HepG2 (cell line): ENCODE measurements around the gene BEAN1. TPM values are rescaled to one million over a fixed set of nuclear protein-coding genes. Genes with fewer than 3 reads are reported as not detected.

ENCODE experiments used
- ARNTL ChIP-seq: sonication (generic); formaldehyde crosslinking; IDR thresholded peaks from 2 replicates; pipeline ENCODE4 v1.4.0; 2020; ENCODE audit warnings: mild to moderate bottlenecking, missing genetic modification reagents
- HINFP ChIP-seq: sonication (generic); formaldehyde crosslinking; IDR thresholded peaks from 2 replicates; pipeline ENCODE4 v1.4.0; 2020; ENCODE audit warnings: low read depth, mild to moderate bottlenecking, missing genetic modification reagents
- HOXA5 ChIP-seq: sonication (generic); formaldehyde crosslinking; IDR thresholded peaks from 2 replicates; pipeline ENCODE4 v1.4.0; 2020; ENCODE audit warnings: missing genetic modification reagents
- KLF15 ChIP-seq: sonication (generic); formaldehyde crosslinking; IDR thresholded peaks from 2 replicates; pipeline ENCODE4 v1.8.1; 2023; ENCODE audit warnings: borderline replicate concordance, mild to moderate bottlenecking, inconsistent platforms, missing genetic modification reagents, mixed read lengths
- NAIF1 ChIP-seq: sonication (generic); formaldehyde crosslinking; IDR thresholded peaks from 2 replicates; pipeline ENCODE4 v1.5.0; 2020; ENCODE audit warnings: mild to moderate bottlenecking, missing genetic modification reagents, borderline replicate concordance
- NFAT5 ChIP-seq: sonication (generic); formaldehyde crosslinking; IDR thresholded peaks from 2 replicates; pipeline ENCODE4 v1.4.0; 2020; ENCODE audit warnings: missing genetic modification reagents
- NFYC ChIP-seq: IDR thresholded peaks from 2 replicates; pipeline ENCODE4 v1.6.1; 2016; ENCODE audit warnings: missing genetic modification reagents, missing compliant biosample characterization
- NONO ChIP-seq, 2 experiments: fragments of 450-650 bp in 1 of 2; sonication (generic) in 1 of 2; formaldehyde crosslinking in 1 of 2; IDR thresholded peaks in 1 of 2; conservative IDR thresholded peaks in 1 of 2; 2 replicates each; pipeline versions ENCODE4 v1.6.1 to v1.8.0; 2017 to 2022; ENCODE audit warnings: mild to moderate bottlenecking in 1 of 2, missing genetic modification reagents in 1 of 2, moderate library complexity in 1 of 2
- NR2F6 ChIP-seq, 2 experiments: IDR thresholded peaks; 2 replicates each; pipeline ENCODE4 v1.6.1; 2016; ENCODE audit warnings: antibody characterized with exemption in 1 of 2, mild to moderate bottlenecking in 1 of 2
- POLR2A ChIP-seq, 2 experiments: IDR thresholded peaks; 2 replicates each; pipeline ENCODE4 v1.6.1; 2011; ENCODE audit warnings: low read depth in 2 of 2, low read length in 2 of 2, mild to moderate bottlenecking in 1 of 2, moderate library complexity in 1 of 2; ENCODE audit not compliant: insufficient read depth in 1 of 2
- SAFB2 ChIP-seq: sonication (generic); formaldehyde crosslinking; IDR thresholded peaks from 2 replicates; pipeline ENCODE4 v1.5.1; 2020; ENCODE audit warnings: missing genetic modification reagents, low read depth, mild to moderate bottlenecking, borderline replicate concordance
- SMYD3 ChIP-seq: sonication (generic); formaldehyde crosslinking; IDR thresholded peaks from 2 replicates; pipeline ENCODE4 v1.8.1; 2023; ENCODE audit warnings: mild to moderate bottlenecking, missing genetic modification reagents
- TCF12 ChIP-seq, 2 experiments: fragments of 450-650 bp in 1 of 2; sonication (generic) in 1 of 2; formaldehyde crosslinking in 1 of 2; IDR thresholded peaks; 2 replicates each; pipeline versions ENCODE4 v1.6.1 to v1.8.0; 2017 to 2022; ENCODE audit warnings: antibody characterized with exemption in 1 of 2, mild to moderate bottlenecking in 1 of 2, missing genetic modification reagents in 1 of 2, moderate library complexity in 1 of 2
- TEAD3 ChIP-seq: optimal IDR thresholded peaks from 2 replicates; pipeline ENCODE3; 2016; ENCODE audit warnings: borderline replicate concordance
- TIGD3 ChIP-seq: sonication (generic); formaldehyde crosslinking; IDR thresholded peaks from 2 replicates; pipeline ENCODE4 v1.5.1; 2020; ENCODE audit warnings: mild to moderate bottlenecking, missing genetic modification reagents, borderline replicate concordance
- YEATS2 ChIP-seq: sonication (generic); formaldehyde crosslinking; IDR thresholded peaks from 2 replicates; pipeline ENCODE4 v1.4.0; 2020; ENCODE audit warnings: missing genetic modification reagents, borderline replicate concordance
- ZBTB34 ChIP-seq: sonication (generic); formaldehyde crosslinking; IDR thresholded peaks from 2 replicates; pipeline ENCODE4 v1.8.0; 2022; ENCODE audit warnings: mild to moderate bottlenecking, missing genetic modification reagents
- ZBTB7B ChIP-seq: sonication (generic); formaldehyde crosslinking; IDR thresholded peaks from 2 replicates; pipeline ENCODE4 v1.4.0; 2020; ENCODE audit warnings: missing genetic modification reagents
- ZC3H13 ChIP-seq: sonication (generic); formaldehyde crosslinking; IDR thresholded peaks from 2 replicates; pipeline ENCODE4 v1.8.1; 2023; ENCODE audit warnings: mild to moderate bottlenecking, missing genetic modification reagents, moderate library complexity
- ZNF10 ChIP-seq: sonication (generic); formaldehyde crosslinking; IDR thresholded peaks from 2 replicates; pipeline ENCODE4 v1.4.0; 2020; ENCODE audit warnings: mild to moderate bottlenecking, low read depth, missing genetic modification reagents, borderline replicate concordance
- ZNF317 ChIP-seq: sonication (generic); formaldehyde crosslinking; IDR thresholded peaks from 2 replicates; pipeline ENCODE4 v1.5.0; 2020; ENCODE audit warnings: mild to moderate bottlenecking, missing genetic modification reagents
- polyA plus RNA-seq, 8 experiments: library from polyadenylated mRNA; depleted of rRNA in 3 of 8; stranded (reverse) in 7 of 8; unstranded in 1 of 8; fragments of >200 nt; fragmentation: Illumina TruSeq in 4 of 8; extraction: Trizol in 4 of 8; gene quantifications; 2 replicates each; pipeline versions ENCODE4 v1.2.1 to v1.2.3, GENCODE V29; 2011 to 2016; ENCODE audit warnings: low read depth in 4 of 8, missing spikeins in 1 of 8, mixed read lengths in 1 of 8; ENCODE audit not compliant: insufficient read depth in 1 of 8
- total RNA-seq, 5 experiments: library from RNA; depleted of rRNA; stranded (reverse); fragments of >200 nt; fragmentation: Illumina TruSeq; extraction: Trizol; gene quantifications; 2 replicates each; pipeline ENCODE4 v1.2.3, GENCODE V29; 2016; ENCODE audit warnings: low read depth in 1 of 5

The BEAN1 gene
- total and polyA plus RNA-seq, 2 of the 13 experiments (the other 11 are each of a cell fraction or from before 2014, with no cell fraction given) = 0.53 to 1.4 TPM

- no peak for TF ChIP-seq NFAT5 (CRISPR knock-in tag)
- TF ChIP-seq ZC3H13 = no peak
- no peak for TF ChIP-seq YEATS2
- TF ChIP-seq TIGD3 = no peak
- no peak for TF ChIP-seq ZNF317 (CRISPR knock-in tag)
- no peak for TF ChIP-seq KLF15 (CRISPR knock-in tag)
- no peak for TF ChIP-seq ZNF10 (CRISPR knock-in tag)
- no peak for TF ChIP-seq HOXA5 (CRISPR knock-in tag)
- TF ChIP-seq HINFP (CRISPR knock-in tag) = no peak
- no peak for TF ChIP-seq SMYD3 (CRISPR knock-in tag)
- TF ChIP-seq NR2F6 (IDR thresholded peaks at IDR 0.05) = peak; percentile 48
- peak; percentile 88 for TF ChIP-seq NR2F6 (CRISPR knock-in tag; IDR thresholded peaks at IDR 0.05)
- 0 out of 2 replicates have a peak, but pooled peaks have one; percentile 17 for TF ChIP-seq ZBTB7B
- no peak for TF ChIP-seq TCF12 (IDR thresholded peaks at IDR 0.05)
- no peak for TF ChIP-seq TCF12 (CRISPR knock-in tag; IDR thresholded peaks at IDR 0.05)
- no peak for TF ChIP-seq POLR2A (IDR thresholded peaks at IDR 0.05; ENCODE audit: insufficient read depth in 1 of 2, low read depth in 2 of 2, low read length in 2 of 2)
- TF ChIP-seq SAFB2 = no peak
- no peak for TF ChIP-seq NONO (IDR thresholded peaks at IDR 0.05)
- TF ChIP-seq NONO (CRISPR knock-in tag; conservative IDR thresholded peaks at IDR 0.05) = no peak
- TF ChIP-seq NAIF1 (CRISPR knock-in tag) = no peak
- TF ChIP-seq ARNTL (CRISPR knock-in tag) = no peak
- TF ChIP-seq NFYC (CRISPR knock-in tag) = no peak
- peak; percentile 96 for TF ChIP-seq TEAD3 (CRISPR knock-in tag)
- no peak for TF ChIP-seq ZBTB34 (CRISPR knock-in tag)
Measured at GRCh38 chr16:66513111-66513723, 86.1 kb downstream of the BEAN1 start (continued).
